ENCODE data around the gene MYO1H.
"Not testable (repeated sequence)": the region's sequence is repeated elsewhere in the genome, so short reads cannot be mapped to it uniquely, and the experiment has no call there.

Gene MYO1H

DNA sequence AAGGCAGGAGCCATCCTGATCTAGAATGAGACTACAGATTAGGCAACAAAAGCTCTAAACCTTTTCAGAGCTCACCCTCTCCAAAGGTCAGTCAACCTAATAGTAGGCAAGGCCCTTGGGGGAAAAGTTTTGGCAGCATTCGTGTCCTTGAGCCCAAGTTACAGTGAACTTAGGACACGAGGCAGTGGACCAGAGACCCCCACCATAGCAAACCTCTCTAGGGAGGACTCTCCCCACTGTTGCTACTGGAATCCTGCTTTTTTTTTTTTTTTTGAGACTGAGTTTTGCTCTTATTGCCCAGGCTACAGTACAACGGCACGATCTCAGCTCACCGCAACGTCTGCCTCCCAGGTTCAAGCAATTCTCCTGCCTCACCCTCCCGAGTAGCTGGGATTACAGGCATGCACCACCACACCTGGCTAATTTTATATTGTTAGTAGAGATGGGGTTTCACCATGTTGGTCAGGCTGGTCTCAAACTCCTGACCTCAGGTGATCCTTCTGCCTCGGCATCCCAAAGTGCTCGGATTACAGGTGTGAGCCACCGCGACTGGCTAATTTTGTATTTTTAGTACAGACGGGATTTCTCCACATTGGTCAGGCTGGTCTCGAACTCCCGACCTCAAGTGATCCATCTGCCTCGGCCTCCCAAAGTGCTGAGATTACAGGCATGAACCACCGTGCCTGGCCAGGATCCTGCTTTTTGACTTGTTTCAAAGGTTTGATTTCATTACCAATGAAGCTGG lies 126.0 kb downstream of the MYO1H start:
- not testable (repeated sequence) for DNase-seq

GRCh38 chr12:109475121-109475520 lies 127.4 kb downstream of the MYO1H start:
- DNase-seq = no peak

DNA sequence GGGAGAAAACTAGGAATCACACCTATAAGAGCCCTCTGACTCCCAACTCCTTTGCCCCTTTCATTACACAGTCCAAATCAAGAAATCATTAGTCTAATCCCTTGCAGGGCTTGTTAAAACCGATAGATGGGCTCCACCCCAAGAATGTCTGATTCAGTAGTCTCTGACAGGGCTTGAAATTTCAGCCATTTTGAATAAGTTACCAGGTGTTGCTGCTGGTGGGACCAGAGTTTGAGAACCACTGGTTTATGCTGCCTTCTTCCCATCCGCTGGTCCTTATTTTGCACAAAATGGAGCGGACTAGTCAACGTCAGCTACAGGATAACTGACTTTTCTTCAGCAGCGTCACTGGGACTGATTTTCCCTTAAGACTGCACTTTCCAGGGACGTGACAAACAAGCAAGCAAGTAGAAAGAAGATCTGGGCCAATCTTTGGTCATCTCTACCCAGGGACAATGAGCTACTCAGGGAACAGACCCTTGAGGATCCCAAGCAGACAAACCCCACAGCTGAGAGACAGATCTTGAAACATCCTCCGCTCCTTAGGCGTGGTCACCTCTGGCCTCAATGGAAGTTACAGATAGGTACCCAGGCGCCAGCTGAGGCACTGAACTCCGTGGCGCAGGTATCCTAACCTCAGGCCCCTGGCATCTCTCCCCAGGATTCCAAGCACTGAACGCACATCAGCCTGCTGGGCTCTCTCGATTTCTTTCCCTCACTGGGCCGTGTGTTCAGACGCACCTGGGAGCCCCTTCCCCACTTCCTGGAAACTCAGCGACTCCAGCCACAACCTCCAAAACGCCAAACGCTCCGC lies 128.5 kb downstream of the MYO1H start:
- DNase-seq = no peak

GRCh38 chr12:109476807-109477184 lies 129.1 kb downstream of the MYO1H start:
- no peak for DNase-seq

GRCh38 chr12:109477185-109477962 lies 129.7 kb downstream of the MYO1H start, which contains the start of the genes KCTD10 and UBE3B:
KCTD10 (minus strand) TSS chr12:109477300; CDS start chr12:109477262, 38 bp downstream.
UBE3B (plus strand) TSS chr12:109477634; CDS start chr12:109483552, 5,918 bp downstream.
- peak; percentile 88 for DNase-seq

DNA sequence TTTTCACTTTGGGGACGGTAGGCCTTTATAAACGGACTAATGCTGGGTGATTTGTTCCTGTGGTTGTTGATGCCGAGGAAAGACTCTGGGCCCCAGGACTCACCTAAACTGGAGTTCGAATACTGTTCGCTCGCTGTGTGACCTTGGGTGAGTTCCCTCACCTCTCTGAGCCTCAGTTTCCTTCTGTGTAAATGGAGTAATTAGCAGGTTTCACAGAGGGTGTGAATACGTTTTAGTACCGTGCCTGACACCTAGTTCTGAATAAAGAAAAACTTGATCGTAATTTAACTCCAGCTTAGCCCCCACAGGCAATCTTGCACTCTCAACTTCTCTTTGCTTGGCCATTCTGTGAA lies 130.2 kb downstream of the MYO1H start:
- DNase-seq = no peak

GRCh38 chr12:109479761-109480160 lies 132.1 kb downstream of the MYO1H start:
- no peak for DNase-seq

GRCh38 chr12:109480356-109480755 lies 132.7 kb downstream of the MYO1H start:
- DNase-seq = no peak

DNA sequence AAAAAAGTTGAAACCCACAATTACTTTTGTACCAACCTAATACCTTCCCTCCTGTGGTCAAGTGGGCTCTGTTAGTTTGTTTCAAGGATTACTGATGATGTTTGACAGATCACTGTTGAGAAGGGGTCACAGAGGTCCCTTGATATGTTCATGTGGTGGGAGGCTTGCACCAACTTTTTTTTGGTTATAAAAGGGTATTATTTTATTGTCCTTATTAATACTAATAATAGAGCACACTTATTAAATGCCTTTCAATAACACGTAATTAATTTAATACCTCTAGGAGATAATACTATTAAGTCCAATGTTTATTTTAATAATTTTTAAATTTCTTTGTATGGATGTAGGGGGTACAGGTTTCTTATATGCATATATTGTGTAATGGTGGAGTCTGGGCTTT lies 134.2 kb downstream of the MYO1H start:
- no peak for DNase-seq

DNA sequence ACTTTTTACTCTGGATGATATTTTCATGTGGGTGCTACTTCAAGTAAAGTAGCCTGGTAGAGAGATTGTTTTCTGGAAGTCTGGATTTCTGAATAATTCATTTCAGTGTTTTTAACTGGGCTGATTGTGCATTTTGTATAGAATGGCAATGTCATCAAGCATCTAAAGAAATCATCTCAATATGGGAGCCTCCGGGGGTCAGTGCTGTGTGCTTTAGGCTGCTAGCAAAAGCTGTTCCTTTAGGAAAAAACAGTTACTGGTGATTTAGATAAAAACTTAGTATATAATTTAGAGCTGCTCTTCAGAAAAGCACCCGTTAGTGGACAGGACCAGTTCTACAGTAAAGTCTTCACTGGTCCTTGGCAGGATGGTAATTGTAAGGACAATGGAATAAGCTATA lies 134.8 kb downstream of the MYO1H start:
- no peak for DNase-seq

- no peak for DNase-seq
These were observed 135.2 kb downstream of the MYO1H start for GRCh38 chr12:109482894-109483293.

DNA sequence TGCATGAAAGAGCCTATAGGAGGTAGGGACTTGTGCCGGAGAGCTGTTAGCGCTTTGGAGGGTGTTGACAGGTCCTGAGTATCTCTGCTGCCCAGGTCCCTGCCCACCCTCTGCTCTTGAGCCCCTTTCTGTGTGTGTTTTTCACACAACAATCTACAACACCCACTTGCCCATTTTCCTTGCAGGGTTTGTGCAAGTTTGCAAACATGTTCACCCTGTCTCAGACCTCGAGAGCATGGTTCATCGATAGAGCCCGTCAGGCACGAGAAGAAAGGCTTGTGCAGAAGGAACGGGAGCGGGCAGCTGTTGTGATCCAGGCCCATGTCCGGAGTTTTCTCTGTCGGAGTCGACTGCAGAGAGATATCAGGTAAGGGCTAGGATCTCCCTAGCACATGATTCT lies 135.6 kb downstream of the MYO1H start:
- no peak for DNase-seq

DNA sequence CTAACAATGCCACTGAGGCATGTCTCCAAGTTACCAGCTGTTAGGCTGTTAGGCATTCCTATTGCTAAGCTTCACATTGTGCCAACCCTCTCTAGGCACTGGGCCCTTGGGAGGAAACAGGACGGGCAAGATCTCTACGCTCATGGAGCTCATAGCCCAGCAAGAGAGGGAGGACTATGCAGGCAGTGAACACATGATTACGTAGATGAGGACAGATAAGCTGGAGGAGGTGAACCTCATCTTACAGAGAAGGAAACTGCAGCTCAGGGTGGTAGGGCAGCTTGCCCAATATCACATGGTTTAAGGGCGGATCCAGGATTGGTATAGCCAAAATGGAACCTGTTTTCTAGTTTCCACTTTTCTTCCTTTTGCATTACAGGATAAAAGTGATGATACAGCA lies 137.5 kb downstream of the MYO1H start:
- DNase-seq = no peak

DNA sequence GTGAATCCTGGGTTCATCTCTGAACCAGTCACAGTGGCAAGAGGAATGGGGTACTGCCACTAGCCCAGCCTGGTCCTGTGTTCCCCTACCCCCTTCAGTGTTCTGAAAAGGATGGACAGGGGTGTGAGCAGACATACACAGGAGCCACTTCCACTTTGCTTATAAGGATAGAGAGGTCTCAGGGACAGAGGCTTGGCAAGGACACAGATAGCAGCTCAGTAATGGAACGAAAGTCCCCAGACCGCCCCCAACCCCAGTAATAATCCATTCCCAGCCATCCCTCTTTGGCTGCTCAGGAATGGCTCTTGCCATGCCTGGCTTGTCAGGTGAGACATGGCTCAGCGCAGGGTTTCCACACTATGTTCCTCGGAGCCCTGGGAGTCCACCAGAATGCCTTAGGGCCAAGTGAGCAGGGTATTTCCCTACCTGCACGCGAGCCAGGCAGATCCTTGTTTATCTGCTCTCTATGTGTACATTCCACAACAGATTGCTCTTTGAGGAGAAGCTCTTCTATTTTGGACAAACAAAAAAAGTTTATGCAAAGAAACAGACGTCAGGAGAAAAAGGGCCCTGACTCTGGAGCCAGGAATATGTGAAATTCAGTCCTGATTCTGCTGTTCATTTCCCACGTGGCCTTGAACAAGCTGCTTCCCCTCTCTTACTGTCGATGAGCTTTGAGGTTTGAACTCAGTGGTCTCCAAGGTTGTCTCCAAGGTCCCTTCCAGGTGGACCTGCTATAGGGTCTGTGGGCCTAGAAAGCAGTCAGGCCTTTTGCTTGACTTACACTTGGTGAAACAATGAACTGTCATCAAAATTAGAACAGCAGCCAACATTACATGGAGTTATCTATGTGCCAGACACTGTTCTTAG lies 139.7 kb downstream of the MYO1H start:
- DNase-seq = no peak

DNA sequence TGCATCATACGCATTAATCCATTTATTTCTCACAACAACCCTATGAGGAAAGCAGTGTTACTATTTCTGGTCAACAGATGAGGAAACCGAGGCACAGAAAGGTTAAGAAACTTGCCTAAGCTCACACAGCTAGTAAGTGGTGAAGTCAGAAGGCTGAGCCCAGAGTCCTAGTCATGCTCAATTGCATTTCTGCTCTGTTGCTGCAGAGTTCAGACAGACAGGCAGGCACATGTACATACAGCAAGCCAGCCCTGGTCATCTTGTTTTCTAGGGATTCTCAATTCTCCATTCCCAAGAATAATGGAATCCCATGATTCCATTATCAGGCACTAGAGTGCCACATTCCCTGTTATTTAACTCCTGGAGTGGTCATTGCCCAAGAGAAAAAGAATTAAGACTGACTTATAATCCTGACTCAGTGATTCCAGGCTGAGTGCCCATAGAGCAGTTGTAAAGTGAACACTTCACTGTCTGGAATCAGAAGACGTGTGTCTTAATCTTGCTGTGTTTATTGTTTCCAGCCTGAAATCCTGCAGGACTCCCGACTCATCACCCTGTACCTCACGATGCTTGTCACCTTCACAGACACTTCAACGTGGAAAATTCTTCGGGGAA lies 140.5 kb downstream of the MYO1H start:
- no peak for DNase-seq

DNA sequence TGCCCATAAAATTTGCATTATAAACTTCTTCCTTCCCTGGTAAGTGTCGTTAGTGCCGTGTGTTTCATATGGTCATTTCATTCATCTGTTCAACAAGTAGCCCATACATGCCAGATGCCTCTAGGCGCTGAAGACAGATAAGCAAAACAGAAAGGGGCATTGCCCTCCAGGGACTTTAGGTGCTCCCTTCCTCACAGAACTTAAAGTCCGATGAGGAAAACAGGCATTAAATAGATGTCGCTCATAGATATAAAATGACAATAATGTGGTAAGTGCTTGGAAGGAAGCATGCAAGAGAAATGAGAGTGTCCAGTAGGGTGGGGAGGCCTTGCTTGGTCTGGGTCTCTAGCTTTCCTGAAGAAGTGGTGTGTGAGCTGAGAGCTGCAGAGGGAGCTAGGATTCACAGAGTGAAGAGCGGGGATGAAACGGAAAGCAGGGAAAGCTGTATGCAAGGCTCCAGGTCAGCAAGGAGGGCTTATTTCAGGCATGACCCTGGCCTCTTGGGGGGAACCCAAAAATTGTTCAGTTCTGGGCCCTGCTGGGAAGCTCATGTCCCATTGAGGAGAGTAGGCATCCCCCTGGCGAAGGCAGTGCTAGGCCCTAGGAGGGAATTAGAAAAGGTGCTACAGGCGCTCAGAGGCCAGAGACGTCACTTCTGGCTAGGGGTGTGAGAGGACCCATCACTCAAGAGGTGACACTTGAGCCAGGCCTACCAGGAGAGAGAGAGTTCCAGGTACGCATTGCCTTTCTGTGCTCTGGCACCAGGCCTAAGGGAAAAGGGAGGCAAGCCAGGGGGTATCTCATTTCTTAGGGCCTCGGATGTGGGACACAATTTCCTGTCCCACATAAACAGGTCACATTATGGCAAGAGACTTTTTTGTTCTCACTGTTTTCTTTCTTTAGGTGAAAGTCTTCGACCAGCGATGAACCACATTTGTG lies 141.6 kb downstream of the MYO1H start:
- DNase-seq = no peak

GRCh38 chr12:109489955-109490565 lies 142.4 kb downstream of the MYO1H start:
- no peak for DNase-seq

- DNase-seq = no peak
These were observed 144.0 kb downstream of the MYO1H start for GRCh38 chr12:109491671-109492070.

- no peak for DNase-seq
These were observed 144.7 kb downstream of the MYO1H start for GRCh38 chr12:109492371-109492770.

- DNase-seq = no peak
These were observed 145.4 kb downstream of the MYO1H start for GRCh38 chr12:109493090-109493489.

Measured in CD4-positive, alpha-beta T cell treated with Interleukin-12 subunit alpha and Interleukin-12 subunit beta, for 1 hour (primary cell).